A549 treated with AZD9567 at 1 μM for 4 hours (cell line): Measurements from ENCODE around the gene VASH2. TPM values are rescaled to one million over a fixed set of nuclear protein-coding genes. Genes with fewer than 3 reads are reported as not detected.

Experiments used
- total RNA-seq: library from RNA; stranded (reverse); fragments of 200-300 nt; extraction: Qiagen RNA extraction; gene quantifications from 5 replicates; pipeline ENCODE4 v1.2.3, GENCODE V29; 2022; ENCODE audit not compliant: insufficient read depth

VASH2 gene
- total RNA-seq: 1.7 to 5.4 TPM (median 2.8 TPM) in 5 replicates

GRCh38 chr1:212950243-212951125 lies at the start of gene VASH2:
VASH2 (plus strand) TSS chr1:212950541; CDS start chr1:212951543, 1,002 bp downstream.

GRCh38 chr1:213015099-213016050 lies 65.0 kb downstream of the VASH2 start, which contains the start of gene ANGEL2:
ANGEL2 (minus strand) TSS chr1:213015867; CDS start chr1:213015671, 196 bp downstream.

Other genes with a start within 250 kb of the VASH2 start
- 28.8 to 44.9 TPM (median 32.4 TPM) in 5 replicates for gene NSL1, start 158.8 kb upstream of the VASH2 start, total RNA-seq
- gene TATDN3, start 158.6 kb upstream of the VASH2 start, total RNA-seq: 10.0 to 12.1 TPM (median 11.3 TPM) in 5 replicates
- not detected in 5 replicates for gene SPATA45, start 102.9 kb upstream of the VASH2 start, total RNA-seq
- gene FLVCR1, start 92.3 kb upstream of the VASH2 start, total RNA-seq: 13.9 to 18.1 TPM (median 15.2 TPM) in 5 replicates
- 17.2 to 20.2 TPM (median 19.2 TPM) in 5 replicates for gene ANGEL2, start 65.3 kb downstream of the VASH2 start, total RNA-seq
- 10.3 to 13.8 TPM (median 11.5 TPM) in 5 replicates for gene RPS6KC1, start 100.7 kb downstream of the VASH2 start, total RNA-seq